Measurements from ENCODE around the gene CCT5.
"Not testable (repeated sequence)": the region's sequence is repeated elsewhere in the genome, so short reads cannot be mapped to it uniquely, and the experiment has no call there.

The CCT5 gene

DNA sequence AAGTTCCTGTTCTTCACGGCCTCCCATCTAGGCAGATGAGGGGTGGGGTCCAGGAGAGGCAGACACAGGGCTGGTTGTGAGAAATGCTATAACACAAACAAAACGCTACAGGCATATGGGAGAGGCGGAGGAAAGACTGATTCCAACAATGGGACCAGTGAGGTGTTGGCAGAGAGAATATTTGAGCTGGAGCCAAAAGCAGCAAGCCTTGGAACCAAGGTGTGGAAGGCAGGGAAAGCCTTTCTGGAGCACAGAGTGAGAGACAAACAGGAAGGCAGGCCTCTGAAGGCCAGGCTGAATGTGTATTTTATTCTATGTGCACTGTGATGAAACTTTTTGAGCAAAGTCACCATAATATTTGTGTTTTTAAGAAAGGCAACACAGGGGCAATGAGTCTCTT is 3.3 kb upstream of the CCT5 start:
- no peak for DNase-seq (ENCODE audit: low read depth)

DNA sequence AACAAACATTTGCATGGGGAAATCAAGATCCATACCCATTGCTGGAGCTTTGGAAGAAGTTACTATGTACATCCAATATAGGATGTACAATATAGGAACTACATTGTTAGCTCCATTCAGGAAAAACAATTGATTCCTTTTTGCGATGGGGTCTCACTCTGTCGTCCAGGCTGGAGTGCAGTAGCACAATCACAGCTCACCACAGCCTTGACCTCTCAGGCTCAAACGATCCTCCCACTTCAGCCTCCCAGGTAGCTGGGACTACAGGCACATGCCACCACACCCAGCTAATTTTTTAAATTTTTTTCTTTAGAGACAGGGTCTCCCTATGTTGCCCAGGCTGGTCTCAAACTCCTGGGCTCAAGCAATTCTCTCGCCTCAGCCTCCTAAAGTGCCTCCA is 2.9 kb upstream of the CCT5 start:
- DNase-seq (ENCODE audit: low read depth): not testable (repeated sequence)

DNA sequence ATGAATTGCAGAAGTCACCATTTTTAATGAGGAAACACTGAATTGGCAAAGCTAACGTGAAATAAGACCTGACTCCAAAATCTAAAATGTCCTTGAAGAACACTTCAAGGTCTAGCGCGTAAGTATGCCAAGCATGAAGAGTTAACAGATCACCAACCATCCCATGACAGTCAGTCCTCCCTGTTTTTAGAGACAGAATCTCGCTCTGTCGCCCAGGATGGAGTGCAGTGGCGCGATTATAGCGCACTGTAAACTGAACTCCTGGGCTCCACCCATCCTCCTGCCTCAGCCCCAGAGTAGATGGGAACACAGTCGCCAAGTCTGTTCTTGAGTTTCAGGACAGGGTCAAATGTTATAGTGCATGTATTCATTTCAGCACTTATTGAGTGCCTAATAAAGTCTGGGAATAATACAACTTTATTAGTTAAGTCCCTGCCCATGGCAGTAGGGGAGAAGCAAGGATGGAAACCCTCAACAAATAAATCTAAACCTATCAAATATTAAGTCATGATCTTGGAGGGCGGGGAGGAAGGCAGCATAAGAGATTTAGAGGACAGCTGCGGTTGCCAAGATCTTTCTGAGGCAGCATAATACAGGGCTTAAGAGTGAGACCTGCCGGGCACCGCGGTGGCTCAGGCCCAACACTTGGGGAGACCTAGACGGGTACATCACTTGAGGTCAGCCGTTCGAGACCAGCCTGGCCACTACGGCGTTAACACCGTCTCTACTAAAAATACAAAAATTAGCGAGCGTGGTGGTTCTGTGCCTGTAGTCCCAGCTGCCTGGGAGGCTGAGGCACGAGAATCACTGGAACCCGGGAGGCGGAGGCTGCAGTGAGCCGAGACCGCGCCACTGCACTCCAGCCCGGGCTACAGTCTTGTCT is 1.5 kb upstream of the CCT5 start:
- no peak for DNase-seq (ENCODE audit: low read depth)

DNA sequence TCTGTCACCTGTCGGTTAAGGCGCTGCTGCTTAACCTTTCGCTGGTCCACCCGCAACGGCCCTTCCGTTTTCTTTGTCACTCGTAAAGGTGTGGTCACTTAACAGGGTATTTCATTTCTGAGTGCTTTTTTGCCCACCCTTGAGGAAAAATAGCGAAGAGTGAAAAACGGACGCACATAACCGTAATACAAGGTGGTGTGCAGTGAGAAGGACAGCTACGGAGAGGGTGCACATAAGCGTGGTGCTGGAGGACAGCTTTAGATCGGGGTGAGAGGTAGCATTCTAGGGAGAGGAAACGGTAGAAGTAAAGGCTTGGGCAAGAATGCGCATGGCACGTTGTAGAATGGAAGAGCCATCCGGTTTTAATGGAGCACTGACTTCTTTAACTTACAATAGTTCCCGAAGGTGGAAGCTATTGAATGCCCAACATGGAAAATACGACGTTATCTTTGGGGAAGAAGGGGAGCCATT is 761 bp downstream of the CCT5 start:
- DNase-seq (ENCODE audit: low read depth): no peak

DNA sequence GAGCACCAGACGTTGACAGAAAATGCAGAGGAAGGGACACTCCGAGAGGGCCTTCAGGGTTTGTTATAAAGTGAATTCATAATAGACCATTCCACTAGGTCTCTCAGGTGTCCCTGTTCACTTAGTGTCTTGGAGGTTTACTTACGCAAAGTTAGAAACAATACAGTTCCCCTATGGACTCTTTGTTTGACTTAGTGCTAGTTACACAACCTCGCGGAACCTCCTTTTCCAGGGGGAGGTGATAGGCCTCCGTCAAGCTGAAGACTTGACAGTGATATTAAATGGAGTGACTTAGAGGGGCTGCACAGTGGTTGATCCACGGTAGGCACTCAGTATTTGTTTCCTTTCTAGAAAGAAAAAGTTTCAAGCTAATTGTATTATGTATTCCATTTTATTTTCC is 1.3 kb downstream of the CCT5 start:
- DNase-seq (ENCODE audit: low read depth): no peak

DNA sequence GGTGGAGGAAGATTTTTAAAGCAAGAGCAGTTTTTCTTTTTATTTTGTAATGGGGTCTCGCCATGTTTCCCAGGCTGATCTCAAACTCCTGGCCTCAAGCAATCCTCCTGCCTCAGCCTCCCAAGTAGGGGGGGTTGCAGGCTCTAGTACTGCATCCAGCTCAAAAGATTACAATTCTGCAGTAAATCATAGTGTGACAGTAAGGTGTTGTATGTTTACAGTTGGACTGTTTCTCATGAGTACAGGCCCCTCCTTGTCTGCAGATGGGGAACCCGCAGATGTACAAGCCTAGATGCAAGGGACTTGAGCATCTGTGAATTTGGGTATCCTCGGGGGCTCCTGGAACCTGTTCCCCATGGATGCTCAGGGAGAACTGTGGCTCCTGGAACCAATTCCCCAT is 3.3 kb downstream of the CCT5 start:
- no peak for DNase-seq (ENCODE audit: low read depth)

DNA sequence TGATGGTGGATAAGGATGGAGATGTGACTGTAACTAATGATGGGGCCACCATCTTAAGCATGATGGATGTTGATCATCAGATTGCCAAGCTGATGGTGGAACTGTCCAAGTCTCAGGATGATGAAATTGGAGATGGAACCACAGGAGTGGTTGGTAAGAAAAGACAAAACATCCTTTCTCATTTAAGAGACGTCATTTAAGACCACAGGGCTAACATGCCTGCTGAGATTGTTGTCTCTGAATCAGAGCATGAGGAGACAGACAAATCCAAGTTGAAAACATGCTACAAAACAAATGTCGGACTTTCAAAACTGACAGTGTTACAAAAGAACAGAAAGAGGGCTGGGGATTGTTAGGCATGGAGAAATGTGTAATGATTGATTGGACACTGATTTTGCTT is 4.6 kb downstream of the CCT5 start:
- no peak for DNase-seq (ENCODE audit: low read depth)

DNA sequence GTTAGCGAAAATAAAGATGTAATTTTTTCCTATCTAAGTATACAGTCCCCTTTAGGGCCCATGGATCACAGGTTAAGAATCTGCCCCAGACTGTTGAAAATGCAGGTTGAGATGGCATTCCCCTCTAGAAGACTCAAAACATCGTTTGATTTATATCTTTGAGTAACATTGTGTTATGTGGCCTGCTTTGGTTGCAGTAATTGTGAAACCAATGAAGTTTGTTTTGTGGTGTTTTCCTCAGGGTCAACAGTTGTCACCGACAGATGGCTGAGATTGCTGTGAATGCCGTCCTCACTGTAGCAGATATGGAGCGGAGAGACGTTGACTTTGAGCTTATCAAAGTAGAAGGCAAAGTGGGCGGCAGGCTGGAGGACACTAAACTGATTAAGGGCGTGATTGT is 7.8 kb downstream of the CCT5 start:
- DNase-seq (ENCODE audit: low read depth): no peak

DNA sequence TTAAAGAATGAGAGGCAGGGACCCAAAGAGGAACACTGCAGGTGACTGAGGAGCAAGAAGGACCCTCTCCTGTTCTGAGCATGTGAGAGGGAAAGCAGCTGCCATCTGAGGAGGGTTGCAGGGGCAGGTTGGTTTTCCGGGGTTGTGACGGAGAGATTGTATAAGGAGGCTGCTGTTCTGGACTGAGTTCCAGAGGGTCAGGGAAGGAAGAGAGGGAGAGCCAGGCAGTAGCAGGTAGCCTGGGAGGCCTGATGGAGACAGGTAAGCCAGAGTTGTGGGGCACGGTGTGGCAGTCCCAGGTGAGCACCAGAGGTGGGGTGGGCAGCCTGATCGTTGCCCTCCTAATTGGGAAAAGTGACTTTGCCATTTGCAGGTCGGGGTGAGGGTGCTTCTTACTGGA is 9.8 kb downstream of the CCT5 start:
- no peak for DNase-seq (ENCODE audit: low read depth)

DNA sequence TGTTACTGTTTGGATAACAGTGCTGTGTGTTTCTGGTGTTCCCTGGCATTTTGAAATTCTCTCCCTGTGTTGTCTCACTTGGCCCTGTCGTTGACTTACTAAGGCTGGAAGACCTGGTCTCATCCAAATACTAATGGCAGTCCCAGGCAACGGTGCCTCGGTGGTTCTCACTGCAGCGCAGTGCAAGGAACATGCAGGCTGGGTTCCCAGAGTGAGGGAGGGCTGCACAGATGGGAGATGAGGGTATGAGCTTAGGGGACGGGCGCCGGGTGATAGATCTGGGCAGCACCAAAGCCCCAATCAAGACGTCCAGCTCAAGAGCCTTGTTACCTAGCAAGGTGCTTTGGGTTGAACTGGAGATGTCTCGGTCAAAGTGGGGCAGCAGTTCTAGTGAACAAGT is 11.0 kb downstream of the CCT5 start:
- DNase-seq (ENCODE audit: low read depth): no peak

DNA sequence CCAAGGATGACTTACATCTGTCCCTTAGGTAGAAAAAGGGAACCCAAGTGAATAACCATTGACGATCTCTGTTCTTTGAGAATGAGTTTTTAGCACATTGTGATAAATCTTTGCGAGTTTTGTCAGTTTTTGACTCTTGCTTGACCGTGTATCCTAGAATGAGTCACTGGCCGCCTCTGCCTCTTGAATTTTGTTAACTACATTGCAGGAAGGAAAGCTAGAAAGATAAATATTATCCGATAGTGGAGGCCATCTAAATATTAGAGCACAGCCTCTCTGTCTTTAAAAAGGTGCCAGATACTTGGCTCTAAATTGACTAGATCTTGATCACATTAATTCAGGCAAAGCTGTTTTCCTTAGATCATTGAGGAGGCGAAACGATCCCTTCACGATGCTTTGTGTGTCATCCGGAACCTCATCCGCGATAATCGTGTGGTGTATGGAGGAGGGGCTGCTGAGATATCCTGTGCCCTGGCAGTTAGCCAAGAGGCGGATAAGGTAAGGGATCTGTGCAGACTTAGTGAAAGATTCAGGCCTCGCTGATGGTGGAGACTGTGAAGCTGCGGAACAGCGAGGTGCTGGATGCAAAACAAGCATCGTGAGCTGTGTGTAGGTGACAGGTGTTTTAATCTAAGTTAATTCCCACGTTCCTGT is 12.2 kb downstream of the CCT5 start:
- DNase-seq (ENCODE audit: low read depth): no peak

DNA sequence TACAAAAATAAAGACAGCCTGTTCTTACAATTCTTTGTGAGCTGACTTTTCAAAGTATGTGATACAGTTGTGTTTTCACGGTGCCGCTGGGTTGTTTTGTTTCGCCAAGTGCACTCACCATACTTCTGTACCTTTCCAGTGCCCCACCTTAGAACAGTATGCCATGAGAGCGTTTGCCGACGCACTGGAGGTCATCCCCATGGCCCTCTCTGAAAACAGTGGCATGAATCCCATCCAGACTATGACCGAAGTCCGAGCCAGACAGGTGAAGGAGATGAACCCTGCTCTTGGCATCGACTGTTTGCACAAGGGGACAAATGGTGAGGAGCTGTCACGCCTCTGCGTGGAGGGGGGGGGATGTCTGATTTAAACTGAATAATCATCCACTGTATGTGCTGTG is 12.9 kb downstream of the CCT5 start:
- no peak for DNase-seq (ENCODE audit: low read depth)

DNA sequence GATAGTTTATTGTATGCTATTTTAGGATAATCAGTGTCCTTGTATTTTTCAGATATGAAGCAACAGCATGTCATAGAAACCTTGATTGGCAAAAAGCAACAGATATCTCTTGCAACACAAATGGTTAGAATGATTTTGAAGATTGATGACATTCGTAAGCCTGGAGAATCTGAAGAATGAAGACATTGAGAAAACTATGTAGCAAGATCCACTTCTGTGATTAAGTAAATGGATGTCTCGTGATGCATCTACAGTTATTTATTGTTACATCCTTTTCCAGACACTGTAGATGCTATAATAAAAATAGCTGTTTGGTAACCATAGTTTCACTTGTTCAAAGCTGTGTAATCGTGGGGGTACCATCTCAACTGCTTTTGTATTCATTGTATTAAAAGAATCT is 14.5 kb downstream of the CCT5 start:
- DNase-seq (ENCODE audit: low read depth): no peak

DNA sequence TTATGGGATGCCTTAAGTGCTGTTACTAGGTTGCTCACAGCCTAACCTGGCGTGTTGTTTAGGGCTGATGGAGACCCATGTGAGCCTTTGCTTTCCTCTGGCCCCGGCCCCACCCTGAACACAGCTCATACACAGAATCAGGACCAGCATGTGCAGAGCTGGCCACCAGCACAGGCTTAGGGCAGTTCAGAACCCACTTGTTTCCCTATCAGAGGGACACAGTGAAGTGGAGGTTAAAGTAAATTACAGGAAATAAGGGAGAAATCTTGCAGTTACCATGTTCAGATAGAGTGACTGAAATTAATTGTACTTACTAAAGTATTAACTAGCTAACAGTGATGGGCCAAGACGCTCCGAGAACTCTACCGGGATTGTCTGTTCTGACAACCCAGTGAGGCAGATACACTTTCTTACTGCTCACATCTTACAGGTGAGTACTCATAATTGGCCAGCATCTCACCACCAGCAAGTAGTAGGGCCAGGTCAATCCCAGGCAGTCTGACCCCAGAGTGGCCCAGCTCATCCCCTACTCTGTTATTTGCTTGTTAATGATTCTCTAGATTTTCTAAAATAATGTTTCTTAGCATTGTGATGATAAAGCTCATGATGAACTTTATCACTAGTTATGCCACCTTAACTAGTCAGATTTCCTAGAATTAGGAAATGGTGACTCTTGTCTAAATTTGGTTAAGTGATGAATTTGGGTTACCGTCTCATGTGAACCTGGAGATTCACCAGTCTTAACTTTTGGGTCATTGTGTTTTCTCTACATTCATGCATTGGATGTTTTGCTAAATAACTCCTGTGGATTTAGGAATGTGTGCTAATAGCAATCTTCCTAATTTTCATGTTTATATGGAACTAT is 15.4 kb downstream of the CCT5 start:
- no peak for DNase-seq (ENCODE audit: low read depth)

DNA sequence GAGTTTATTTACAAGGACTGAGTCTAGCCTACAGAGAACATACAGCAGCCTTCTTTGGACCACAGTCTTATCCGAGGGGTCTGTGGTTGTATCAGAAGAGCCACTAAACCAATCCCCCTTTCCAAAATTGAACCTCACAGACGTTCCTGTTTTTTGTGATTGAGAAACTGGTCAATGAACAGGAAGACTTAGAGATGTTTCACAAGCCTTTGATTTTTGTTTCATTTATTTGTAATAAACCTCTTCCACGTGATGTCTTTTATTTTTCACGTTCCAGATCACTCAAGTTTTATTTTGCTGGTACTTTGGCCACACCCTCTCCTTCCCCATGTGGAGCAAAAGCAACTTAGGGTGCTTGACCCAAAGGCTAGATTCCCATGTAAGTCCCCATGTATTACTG is 16.1 kb downstream of the CCT5 start:
- no peak for DNase-seq (ENCODE audit: low read depth)

DNA sequence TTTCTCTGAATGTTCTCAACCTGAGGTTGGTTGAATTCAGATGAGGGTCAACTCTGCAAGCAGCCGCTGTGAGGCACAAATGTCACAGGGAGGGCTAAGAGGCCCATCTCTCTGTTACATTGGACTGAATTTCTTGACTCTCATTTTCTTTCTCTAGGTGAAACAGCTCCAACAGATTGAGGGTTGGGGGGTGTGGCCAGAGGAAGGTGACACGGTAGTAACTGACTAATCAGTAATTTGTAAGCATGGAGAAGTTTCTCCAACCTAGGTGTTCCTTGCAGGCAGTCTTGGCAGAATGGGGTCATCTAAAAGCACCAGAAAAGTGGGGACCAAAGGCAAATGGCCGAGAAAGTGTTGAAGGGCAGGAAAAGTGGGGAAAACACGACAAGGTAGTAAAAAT is 16.8 kb downstream of the CCT5 start:
- DNase-seq (ENCODE audit: low read depth): no peak

DNA sequence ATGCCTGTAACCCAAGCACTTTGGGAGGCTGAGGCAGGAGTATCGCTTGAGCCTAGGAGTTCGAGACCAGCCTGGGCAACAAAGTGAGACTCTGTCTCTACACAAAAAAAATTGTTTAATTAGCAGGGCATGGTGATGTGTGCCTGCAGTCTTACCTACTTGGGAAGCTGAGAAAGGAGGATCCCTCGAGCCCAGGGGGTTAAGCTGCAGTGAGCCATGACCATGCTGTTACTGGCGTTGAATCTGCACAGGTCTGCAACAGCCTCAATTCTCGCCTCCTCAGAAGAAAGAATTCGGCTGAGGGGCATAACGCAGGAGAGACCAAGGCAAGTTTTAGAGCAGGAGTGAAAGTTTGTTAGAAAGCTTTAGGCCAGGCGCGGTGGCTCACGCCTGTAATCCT is 18.0 kb downstream of the CCT5 start:
- DNase-seq (ENCODE audit: low read depth): no peak

DNA sequence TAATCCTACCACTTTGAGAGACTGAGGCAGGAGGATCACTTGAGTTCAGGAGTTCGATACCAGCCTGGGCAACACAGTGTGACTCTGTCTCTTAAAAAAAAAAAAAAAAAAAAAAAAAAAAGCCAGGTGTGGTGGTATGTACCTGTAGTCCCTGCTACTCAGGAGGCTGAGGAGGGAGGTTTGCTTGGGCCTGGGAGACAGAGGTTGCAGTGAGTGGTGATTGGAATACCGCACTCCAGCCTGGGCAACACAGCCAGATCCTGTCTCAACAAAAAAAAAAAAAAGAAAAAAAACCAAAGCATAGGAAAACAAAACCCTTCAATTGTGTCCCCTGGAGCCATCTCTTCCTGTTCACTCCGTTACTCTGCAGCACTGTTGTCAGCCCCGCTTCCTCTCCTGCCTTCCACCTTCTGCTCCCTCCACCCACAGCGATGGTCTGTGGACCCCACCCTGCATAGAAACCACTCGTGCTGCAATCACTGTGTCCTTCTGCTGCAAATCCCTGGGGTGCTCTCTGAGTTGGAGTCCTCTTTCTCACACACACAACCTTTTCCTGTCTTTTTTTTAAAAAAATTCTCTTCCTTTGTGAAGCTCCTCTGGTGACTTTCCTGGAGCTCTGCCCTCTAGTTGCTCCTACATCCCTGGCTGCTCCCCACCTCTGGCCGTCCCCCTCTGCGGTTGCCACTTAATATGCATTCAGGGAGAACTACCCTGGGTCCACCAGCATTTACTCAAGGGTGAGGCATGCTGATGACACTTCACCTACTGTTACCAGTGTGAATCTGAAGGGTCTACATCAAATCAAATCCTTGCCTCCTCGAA is 22.2 kb downstream of the CCT5 start:
- DNase-seq (ENCODE audit: low read depth): no peak

DNA sequence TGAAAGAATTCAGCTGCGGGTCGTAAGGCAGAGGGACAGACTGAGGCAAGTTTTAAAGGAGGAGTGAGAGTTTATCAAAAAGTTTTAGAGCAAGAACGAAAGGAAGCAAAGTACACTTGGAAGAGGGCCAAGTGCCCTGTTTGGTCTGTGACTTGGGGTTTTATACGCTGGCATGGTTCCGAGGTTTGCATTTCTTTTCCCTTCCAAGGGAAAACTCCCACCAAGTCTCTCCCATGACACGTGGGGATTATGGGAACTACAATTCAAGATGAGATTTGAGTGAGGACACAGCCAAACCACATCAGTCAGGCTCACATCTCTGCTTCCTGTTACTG is 22.8 kb downstream of the CCT5 start:
- not testable (repeated sequence) for DNase-seq (ENCODE audit: low read depth)

DNA sequence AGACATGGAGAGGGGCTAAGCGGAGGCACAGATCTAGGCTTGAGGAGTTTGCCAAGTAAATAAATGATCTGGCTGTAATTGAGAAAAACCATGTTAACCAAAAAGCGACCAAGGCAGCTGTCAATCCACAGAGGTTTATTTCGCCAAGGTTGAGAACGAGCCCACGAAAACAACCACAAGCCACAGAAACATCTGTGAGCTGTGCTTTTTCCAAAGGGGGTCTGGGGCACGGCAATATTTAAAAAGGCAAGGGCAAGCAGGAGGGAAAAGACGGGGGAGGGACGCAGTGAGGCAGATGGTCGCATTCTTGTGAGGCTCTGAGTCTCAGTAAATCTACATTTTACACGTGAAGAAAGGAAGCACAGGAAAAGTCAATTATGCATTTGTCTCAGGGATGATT is 25.4 kb downstream of the CCT5 start:
- no peak for DNase-seq (ENCODE audit: low read depth)

DNA sequence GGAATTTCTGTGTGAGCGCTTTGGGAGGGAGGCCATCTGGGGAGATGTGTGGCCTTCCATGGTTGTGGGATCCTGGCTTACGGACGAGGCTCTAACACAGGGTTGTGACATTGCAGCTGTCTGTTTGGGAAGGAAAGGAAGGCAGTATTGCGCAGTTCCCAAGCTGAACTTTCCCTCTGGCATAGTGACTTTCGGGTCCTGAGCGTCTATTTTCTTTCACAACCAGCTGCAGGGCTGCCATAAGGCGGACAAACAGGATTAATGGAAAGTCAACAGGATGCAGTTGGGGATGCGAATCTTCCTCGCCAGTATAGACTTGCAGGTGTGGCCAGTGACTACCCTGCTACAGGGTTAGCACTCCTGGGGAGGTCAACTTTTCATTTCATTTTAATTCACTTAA is 25.9 kb downstream of the CCT5 start:
- DNase-seq (ENCODE audit: low read depth): no peak

DNA sequence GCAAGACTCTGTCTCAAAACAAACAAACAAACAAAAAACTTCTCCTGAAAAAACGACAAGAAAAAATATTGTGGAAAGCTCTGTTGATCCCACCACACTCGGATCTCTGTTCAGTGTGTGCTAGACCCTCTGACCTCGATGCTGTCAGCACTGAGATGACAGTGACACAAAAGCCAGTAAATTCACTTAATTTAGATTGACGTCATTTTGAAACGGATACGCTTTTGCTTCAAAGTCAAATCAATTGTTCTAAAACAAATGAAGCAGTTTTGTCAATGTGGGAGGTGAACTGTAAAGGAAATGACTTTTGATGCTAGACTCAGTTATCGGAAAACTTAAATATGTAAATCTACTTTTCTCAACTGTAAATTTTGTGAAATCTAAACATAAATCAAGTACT is 26.6 kb downstream of the CCT5 start:
- DNase-seq (ENCODE audit: low read depth): no peak

Data from T-helper 22 cell (primary cell).